A549 (cell line): ENCODE results near the gene FGD2. TPM values are rescaled to one million over a fixed set of nuclear protein-coding genes. Genes with fewer than 3 reads are reported as not detected.
A peak's percentile ranks its signal among the peaks of the same experiment; 100 is the strongest.

Experiments
- ATAC-seq, 2 experiments: fragments of 200-7000 bp in 1 of 2; fragments of >200 bp in 1 of 2; cut with Nextera tagmentation in 1 of 2; cut with Tn5 transposase in 1 of 2; 3 replicates each; pipeline versions ENCODE4 v1.8.0 to v1.9.1; 2018 to 2020; ENCODE audit warnings: mild to moderate bottlenecking in 1 of 2, moderate library complexity in 1 of 2
- CTCF ChIA-PET: fragments of 300-600 bp; sonication (Branson Sonifier 250); formaldehyde crosslinking; extraction: SDS; loops from one replicate; lab custom pipeline; 2021; ENCODE audit warnings: antibody characterized with exemption, inconsistent platforms; lab: Yijun Ruan, JAX
- POLR2A ChIA-PET: fragments of 350-600 bp; formaldehyde crosslinking; extraction: SDS; loops from one replicate; lab custom pipeline; 2021; ENCODE audit warnings: antibody characterized with exemption, inconsistent platforms; lab: Yijun Ruan, JAX
- DNase-seq, 2 experiments: peaks; one replicate each; pipeline versions ENCODE4 v3.0.0 to v3.0.0-alpha.2; 2011 to 2016; ENCODE audit warnings: low read depth in 1 of 2, low spot score in 1 of 2
- FAIRE-seq: peaks from 2 replicates; lab custom pipeline; 2011; peaks lifted over from hg19 to GRCh38; lab: Jason Lieb, UNC
- H3K27ac ChIP-seq, 2 experiments: fragments of >200 bp; sonication (Bioruptor Twin); formaldehyde crosslinking; 3 replicates each; pipeline ENCODE4 v1.5.1; 2016 to 2017
- H3K4me1 ChIP-seq: fragments of >200 bp; sonication (Bioruptor Twin); formaldehyde crosslinking; 3 replicates; pipeline ENCODE4 v1.6.1; 2016
- H3K4me2 ChIP-seq: fragments of >200 bp; sonication (Bioruptor Twin); formaldehyde crosslinking; 3 replicates; pipeline ENCODE4 v1.6.1; 2016
- H3K4me3 ChIP-seq: fragments of >200 bp; sonication (Bioruptor Twin); formaldehyde crosslinking; 3 replicates; pipeline ENCODE4 v1.5.1; 2016
- H3K9me3 ChIP-seq: fragments of >200 bp; sonication (Bioruptor Twin); formaldehyde crosslinking; 3 replicates; pipeline ENCODE4 v1.6.1; 2016
- CBX2 ChIP-seq: fragments of 200-600 bp; sonication (generic); IDR thresholded peaks from 2 replicates; pipeline ENCODE4 v1.6.1; 2016; ENCODE audit warnings: low read depth, mild to moderate bottlenecking, borderline replicate concordance
- CHD2 ChIP-seq: fragments of 150-350 bp; IDR thresholded peaks from 2 replicates; pipeline ENCODE4 v1.6.1; 2014; ENCODE audit warnings: low read length; ENCODE audit not compliant: partially characterized antibody
- CTCF ChIP-seq: fragments of >200 bp; sonication (Bioruptor Twin); formaldehyde crosslinking; IDR thresholded peaks from 3 replicates; pipeline ENCODE4 v1.5.1; 2016
- FOSB ChIP-seq: fragments of 250-450 bp; sonication (Bioruptor Pico); IDR thresholded peaks from 2 replicates; pipeline ENCODE4 v1.5.0; 2020; ENCODE audit warnings: mild to moderate bottlenecking, moderate library complexity
- FOSL2 ChIP-seq, 2 experiments: fragments of 450-650 bp in 1 of 2; fragments of >200 bp in 1 of 2; sonication (Bioruptor Twin) in 1 of 2; formaldehyde crosslinking; IDR thresholded peaks; 2 replicates each; pipeline versions ENCODE4 v1.5.0 to v1.6.1; 2016 to 2020; ENCODE audit warnings: mild to moderate bottlenecking in 1 of 2, moderate library complexity in 1 of 2
- FOXS1 ChIP-seq: fragments of 250-450 bp; sonication (Bioruptor Pico); IDR thresholded peaks from 2 replicates; pipeline ENCODE4 v1.5.0; 2020; ENCODE audit warnings: mild to moderate bottlenecking, moderate library complexity
- HDAC2 ChIP-seq: fragments of 200-600 bp; sonication (generic); IDR thresholded peaks from 2 replicates; pipeline ENCODE4 v1.6.1; 2016
- HMGXB4 ChIP-seq: fragments of 250-450 bp; sonication (Bioruptor Pico); IDR thresholded peaks from 2 replicates; pipeline ENCODE4 v1.5.0; 2021; ENCODE audit warnings: mild to moderate bottlenecking, moderate library complexity, borderline replicate concordance
- HOXA7 ChIP-seq: fragments of 250-450 bp; sonication (Bioruptor Pico); IDR thresholded peaks from 2 replicates; pipeline ENCODE4 v1.5.0; 2020; ENCODE audit warnings: mild to moderate bottlenecking, moderate library complexity
- HOXB5 ChIP-seq: fragments of 250-450 bp; sonication (Bioruptor Pico); IDR thresholded peaks from 2 replicates; pipeline ENCODE4 v1.5.0; 2020; ENCODE audit warnings: mild to moderate bottlenecking, moderate library complexity
- KDM1A ChIP-seq: fragments of 200-600 bp; sonication (generic); IDR thresholded peaks from 2 replicates; pipeline ENCODE4 v1.6.1; 2016; ENCODE audit warnings: low read depth, mild to moderate bottlenecking
- MAX ChIP-seq: IDR thresholded peaks from 2 replicates; pipeline ENCODE4 v1.6.1; 2012
- NR3C1 ChIP-seq: fragments of >200 bp; sonication (Bioruptor Twin); formaldehyde crosslinking; IDR thresholded peaks from 3 replicates; pipeline ENCODE4 v1.6.1; 2017
- PBX3 ChIP-seq: IDR thresholded peaks from 2 replicates; pipeline ENCODE4 v1.6.1; 2012
- RAD21 ChIP-seq, 2 experiments: fragments of >200 bp in 1 of 2; sonication (Bioruptor Twin) in 1 of 2; formaldehyde crosslinking in 1 of 2; IDR thresholded peaks in 1 of 2; conservative IDR thresholded peaks in 1 of 2; 2 replicates in 1 of 2; 3 replicates in 1 of 2; pipeline ENCODE4 v1.6.1; 2012 to 2018; ENCODE audit warnings: inconsistent platforms in 1 of 2
- RARB ChIP-seq: fragments of 250-450 bp; sonication (Bioruptor Pico); IDR thresholded peaks from 2 replicates; pipeline ENCODE4 v1.8.0; 2021; ENCODE audit warnings: mild to moderate bottlenecking, moderate library complexity
- RFX5 ChIP-seq: fragments of 450-650 bp; IDR thresholded peaks from 2 replicates; pipeline ENCODE4 v1.7.1; 2014; ENCODE audit warnings: antibody characterized with exemption, mild to moderate bottlenecking, moderate library complexity
- RNF2 ChIP-seq: fragments of 200-600 bp; sonication (generic); IDR thresholded peaks from 2 replicates; pipeline ENCODE4 v1.6.1; 2016; ENCODE audit warnings: low read depth, mild to moderate bottlenecking, antibody characterized with exemption, moderate library complexity, borderline replicate concordance
- SMC3 ChIP-seq: fragments of >200 bp; sonication (Bioruptor Twin); formaldehyde crosslinking; IDR thresholded peaks from 3 replicates; pipeline ENCODE4 v1.6.1; 2018; ENCODE audit warnings: inconsistent platforms
- TFCP2L1 ChIP-seq: fragments of 250-450 bp; sonication (Bioruptor Pico); IDR thresholded peaks from 2 replicates; pipeline ENCODE4 v1.5.0; 2021; ENCODE audit warnings: mild to moderate bottlenecking
- TP53 ChIP-seq: fragments of 250-450 bp; sonication (Bioruptor Pico); IDR thresholded peaks from 2 replicates; pipeline ENCODE4 v1.5.0; 2021; ENCODE audit warnings: mild to moderate bottlenecking, moderate library complexity
- ZNF302 ChIP-seq: fragments of 250-450 bp; sonication (Bioruptor Pico); IDR thresholded peaks from 2 replicates; pipeline ENCODE4 v1.9.0; 2021; ENCODE audit warnings: inconsistent platforms, mild to moderate bottlenecking, moderate library complexity
- WGBS: methylation state at CpG from one replicate; pipeline ENCODE4 v1.1.6; 2017; ENCODE audit errors: missing lambda C conversion rate; 5-methylcytosine and 5-hydroxymethylcytosine counted together
- polyA plus RNA-seq, 4 experiments: library from polyadenylated mRNA; depleted of rRNA in 3 of 4; stranded (reverse); fragments of >200 nt; fragmentation: RNase III in 1 of 4; extraction: RNeasy Plus Mini Kit Qiagen cat#74134 plus additional on column Dnase treatment in 1 of 4; gene quantifications; 2 replicates in 3 of 4; 3 replicates in 1 of 4; pipeline ENCODE4 v1.2.3, GENCODE V29; 2011 to 2017

The FGD2 gene
- polyA plus RNA-seq, 2 of the 4 experiments (the other 2 are of a cell fraction) = not detected

GRCh38 chr6:36969988-36970891 is 35.2 kb upstream of the FGD2 start:
- POLR2A ChIA-PET = no interaction called here
- no peak for ATAC-seq
- 79% methylated on average over 9 of the region's 17 CpGs for WGBS

GRCh38 chr6:36970892-36971842 is 34.3 kb upstream of the FGD2 start:
- ATAC-seq (no peak), DNase-seq (no peak), FAIRE-seq (no peak)
- POLR2A ChIA-PET = no interaction called here
- TF ChIP-seq MAX (no peak), KDM1A (no peak), PBX3 (no peak), TFCP2L1 (no peak), HOXA7 (CRISPR knock-in tag) (no peak), HDAC2 (no peak), TP53 (no peak), RARB (CRISPR knock-in tag) (no peak), FOSB (no peak)
- no peaks in the 10 kb centered on the region for H3K9me3 ChIP-seq
- H3K4me3 ChIP-seq = no peak overlapping the region
- WGBS = 86% methylated on average over 13 of the region's 17 CpGs
- peak overlapping the region in 1 of 2 experiments; percentile 53; a peak in 1 of 6 replicates for H3K27ac ChIP-seq
- no peaks in the 10 kb centered on the region for H3K4me1 ChIP-seq
- CTCF ChIA-PET = interaction anchor here (1.4 kb wide), 1 partner anchor 85 kb away, joined by 6 read pairs; the partner anchor contains the start of gene C6orf89
- H3K4me2 ChIP-seq = no peak overlapping the region

More at GRCh38 chr6:36969988-36970891, 35.2 kb upstream of the FGD2 start:
- Histone ChIP-seq H3K4me3 (no peak overlapping the region), H3K9me3 (no peaks in the 10 kb centered on the region), H3K4me2 (no peak overlapping the region), H3K27ac (peak overlapping the region in 1 of 2 experiments; percentile 53; a peak in 1 of 6 replicates), H3K4me1 (no peaks in the 10 kb centered on the region)
- DNase-seq = no peak
- FAIRE-seq = no peak
- no peak for TF ChIP-seq CTCF
- TF ChIP-seq HOXB5 (CRISPR knock-in tag) = no peak
- TF ChIP-seq CBX2 = no peak
- no peak for TF ChIP-seq RFX5
- no peak for TF ChIP-seq HOXA7 (CRISPR knock-in tag)
- TF ChIP-seq TP53 = no peak
- TF ChIP-seq SMC3 = no peak
- TF ChIP-seq HMGXB4 = no peak
- no peak for TF ChIP-seq RNF2
- no peak for TF ChIP-seq RARB (CRISPR knock-in tag)
- no peak for TF ChIP-seq ZNF302 (CRISPR knock-in tag)
- no peak for TF ChIP-seq NR3C1
- TF ChIP-seq CHD2 = no peak
- TF ChIP-seq FOSL2 (IDR thresholded peaks at IDR 0.05) = no peak
- no peak for TF ChIP-seq FOSL2 (CRISPR knock-in tag; IDR thresholded peaks at IDR 0.05)
- TF ChIP-seq FOSB = no peak
- TF ChIP-seq RAD21 (conservative IDR thresholded peaks at IDR 0.05 in 1 of 2, IDR thresholded peaks at IDR 0.05 in 1 of 2) = no peak
- no peak for TF ChIP-seq FOXS1 (CRISPR knock-in tag)
- CTCF ChIA-PET = interaction anchor here (1.1 to 1.4 kb wide), 3 partner anchors 8 to 240 kb away, joined by 3 to 6 read pairs (median 4); partner anchors contain the start of gene C6orf89
